PC-3 (cell line): ENCODE measurements around the gene KCNH5.

Experiments
- EZH2 ChIP-seq: fragments of 300-600 bp; sonication (generic); IDR thresholded peaks from one replicate; pipeline ENCODE4 v1.6.1; 2017; ENCODE audit warnings: antibody characterized with exemption, mild to moderate bottlenecking, low read length; ENCODE audit not compliant: unreplicated experiment
- TF ChIP-seq, protein P1 (sequence below): fragments of 300-600 bp; sonication (generic); conservative IDR thresholded peaks from 2 replicates; pipeline ENCODE4 v1.5.1; 2017; ENCODE audit warnings: antibody characterized with exemption, low read depth, mild to moderate bottlenecking, low read length

DNA sequence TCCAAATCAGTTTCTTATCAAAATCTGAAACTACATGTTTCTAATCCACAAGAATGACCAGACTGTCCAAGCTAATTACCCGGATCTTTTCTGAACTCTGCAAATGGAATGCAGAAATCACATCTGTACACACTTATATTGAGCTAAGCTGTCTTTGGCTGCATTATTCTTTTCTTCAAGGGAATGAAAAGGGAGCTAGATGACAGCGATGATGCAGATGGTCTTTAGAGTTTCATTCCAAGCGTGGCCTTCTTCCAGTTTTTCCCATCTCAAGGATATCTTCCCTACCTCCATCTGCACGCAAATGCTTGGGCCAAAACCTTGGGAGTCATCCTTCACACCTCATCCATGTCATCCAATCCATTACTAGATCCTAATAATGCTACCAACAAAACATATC is 12.6 kb downstream of the KCNH5 start:
- TF ChIP-seq, protein P1, sequence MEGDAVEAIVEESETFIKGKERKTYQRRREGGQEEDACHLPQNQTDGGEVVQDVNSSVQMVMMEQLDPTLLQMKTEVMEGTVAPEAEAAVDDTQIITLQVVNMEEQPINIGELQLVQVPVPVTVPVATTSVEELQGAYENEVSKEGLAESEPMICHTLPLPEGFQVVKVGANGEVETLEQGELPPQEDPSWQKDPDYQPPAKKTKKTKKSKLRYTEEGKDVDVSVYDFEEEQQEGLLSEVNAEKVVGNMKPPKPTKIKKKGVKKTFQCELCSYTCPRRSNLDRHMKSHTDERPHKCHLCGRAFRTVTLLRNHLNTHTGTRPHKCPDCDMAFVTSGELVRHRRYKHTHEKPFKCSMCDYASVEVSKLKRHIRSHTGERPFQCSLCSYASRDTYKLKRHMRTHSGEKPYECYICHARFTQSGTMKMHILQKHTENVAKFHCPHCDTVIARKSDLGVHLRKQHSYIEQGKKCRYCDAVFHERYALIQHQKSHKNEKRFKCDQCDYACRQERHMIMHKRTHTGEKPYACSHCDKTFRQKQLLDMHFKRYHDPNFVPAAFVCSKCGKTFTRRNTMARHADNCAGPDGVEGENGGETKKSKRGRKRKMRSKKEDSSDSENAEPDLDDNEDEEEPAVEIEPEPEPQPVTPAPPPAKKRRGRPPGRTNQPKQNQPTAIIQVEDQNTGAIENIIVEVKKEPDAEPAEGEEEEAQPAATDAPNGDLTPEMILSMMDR, result no peak
- TF ChIP-seq EZH2, result no peak
